ENCODE results near the gene CADPS2.
"Not testable (repeated sequence)": the region's sequence is repeated elsewhere in the genome, so short reads cannot be mapped to it uniquely, and the experiment has no call there.

The CADPS2 gene

GRCh38 chr7:122643250-122643649 is 243.0 kb downstream of the CADPS2 start:
- no peaks in the 10 kb centered on the region for H3K36me3 ChIP-seq (replicated peaks in 1 of 2; ENCODE audit: control insufficient read depth in 2 of 2, insufficient read depth in 2 of 2, low read length in 2 of 2)
- H3K23ac ChIP-seq (ENCODE audit: low read depth, low read length, poor library complexity): no peak overlapping the region
- no CpG with 5 or more reads among the region's 1 CpG for WGBS, 2 donors (ENCODE audit: extremely low coverage in 2 of 2, insufficient read length in 2 of 2, insufficient replicate concordance in 1 of 2)
- H3K18ac ChIP-seq (ENCODE audit: low read length): no peak overlapping the region
- H3K9me3 ChIP-seq (replicated peaks in 1 of 2; ENCODE audit: control insufficient read depth in 2 of 2, insufficient read depth in 1 of 2, low read depth in 1 of 2, low read length in 2 of 2): no peaks in the 10 kb centered on the region
- H4K91ac ChIP-seq (ENCODE audit: low read depth, low read length, poor library complexity): no peak overlapping the region
- no peak overlapping the region for H2BK5ac ChIP-seq (ENCODE audit: low read length)
- H2BK15ac ChIP-seq (ENCODE audit: low read length): no peak overlapping the region
- no peak overlapping the region for H4K8ac ChIP-seq (ENCODE audit: low read depth, low read length)
- H3K9ac ChIP-seq (ENCODE audit: low read depth, low read length, poor library complexity): no peak overlapping the region
- no peak overlapping the region for H2BK120ac ChIP-seq (ENCODE audit: low read depth, low read length)
- H3K79me1 ChIP-seq (ENCODE audit: low read depth, low read length): no peaks in the 10 kb centered on the region
- peaks cover 0 to 2% (median 0%) of the 10 kb centered on the region in 3 experiments for H3K27me3 ChIP-seq (ENCODE audit: control insufficient read depth in 3 of 3, insufficient read depth in 3 of 3, low read depth in 1 of 3, low read length in 3 of 3)
- DNase-seq (ENCODE audit: low spot score): no peak
- H3K14ac ChIP-seq (ENCODE audit: low read length): no peak overlapping the region
- H3K27ac ChIP-seq (replicated peaks; ENCODE audit: low read length): no peak overlapping the region
- H2AFZ ChIP-seq (ENCODE audit: low read length): no peak overlapping the region
- no peak overlapping the region for H3K4me2 ChIP-seq (ENCODE audit: insufficient read depth, low read length, poor library complexity, severe bottlenecking)
- H3K4ac ChIP-seq (ENCODE audit: low read length): no peak overlapping the region
- H3K4me3 ChIP-seq (ENCODE audit: low read length in 2 of 2): no peak overlapping the region
- no peak overlapping the region for H2AK5ac ChIP-seq (ENCODE audit: low read depth, low read length)
- H3K4me1 ChIP-seq (ENCODE audit: control insufficient read depth in 2 of 2, insufficient read depth in 1 of 2, low read depth in 1 of 2, low read length in 2 of 2): no peaks in the 10 kb centered on the region
- no peak overlapping the region for H2BK12ac ChIP-seq (ENCODE audit: low read length)

- no CpG with 5 or more reads among the region's 2 CpGs for WGBS, 2 donors (ENCODE audit: extremely low coverage in 2 of 2, insufficient read length in 2 of 2, insufficient replicate concordance in 1 of 2)
- H3K4me1 ChIP-seq (ENCODE audit: control insufficient read depth in 2 of 2, insufficient read depth in 1 of 2, low read depth in 1 of 2, low read length in 2 of 2): no peaks in the 10 kb centered on the region
These were observed 247.8 kb downstream of the CADPS2 start for GRCh38 chr7:122638459-122638858.

DNA sequence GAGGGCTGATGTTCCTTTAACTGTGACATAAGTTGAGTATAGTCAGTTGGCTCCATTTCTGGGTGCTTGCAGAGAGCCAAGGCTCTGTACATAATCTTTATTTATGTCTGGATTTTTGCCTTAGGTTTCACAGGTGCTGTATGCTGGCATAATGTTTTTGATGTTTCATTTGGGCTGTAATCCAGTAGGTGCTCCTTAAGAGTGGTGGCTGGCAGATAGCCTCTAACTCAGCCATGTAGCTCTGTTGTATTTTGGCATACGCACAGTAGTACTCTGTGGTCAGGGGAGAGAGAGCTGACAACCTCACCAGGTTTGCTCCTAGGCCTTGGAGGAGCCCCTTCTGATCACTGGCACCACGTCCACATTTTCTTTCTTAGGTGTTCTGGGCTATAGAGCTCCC is 248.5 kb downstream of the CADPS2 start:
- H4K91ac ChIP-seq (ENCODE audit: low read depth, low read length, poor library complexity): no peak overlapping the region
- H2AFZ ChIP-seq (ENCODE audit: low read length): no peak overlapping the region
- H3K27me3 ChIP-seq (ENCODE audit: control insufficient read depth in 3 of 3, insufficient read depth in 3 of 3, low read depth in 1 of 3, low read length in 3 of 3): peaks cover 0 to 2% (median 0%) of the 10 kb centered on the region in 3 experiments
- no peaks in the 10 kb centered on the region for H3K79me1 ChIP-seq (ENCODE audit: low read depth, low read length)
- no CpG with 5 or more reads among the region's 2 CpGs for WGBS, 2 donors (ENCODE audit: extremely low coverage in 2 of 2, insufficient read length in 2 of 2, insufficient replicate concordance in 1 of 2)
- H3K27ac ChIP-seq (replicated peaks; ENCODE audit: low read length): no peak overlapping the region
- H3K9me3 ChIP-seq (replicated peaks in 1 of 2; ENCODE audit: control insufficient read depth in 2 of 2, insufficient read depth in 1 of 2, low read depth in 1 of 2, low read length in 2 of 2): no peaks in the 10 kb centered on the region
- no peak overlapping the region for H3K4ac ChIP-seq (ENCODE audit: low read length)
- H3K4me3 ChIP-seq (ENCODE audit: low read length in 2 of 2): no peak overlapping the region
- DNase-seq (ENCODE audit: low spot score): no peak
- H2AK5ac ChIP-seq (ENCODE audit: low read depth, low read length): no peak overlapping the region
- no peak overlapping the region for H3K18ac ChIP-seq (ENCODE audit: low read length)
- no peak overlapping the region for H3K4me2 ChIP-seq (ENCODE audit: insufficient read depth, low read length, poor library complexity, severe bottlenecking)
- H3K14ac ChIP-seq (ENCODE audit: low read length): no peak overlapping the region
- H3K4me1 ChIP-seq (ENCODE audit: control insufficient read depth in 2 of 2, insufficient read depth in 1 of 2, low read depth in 1 of 2, low read length in 2 of 2): no peaks in the 10 kb centered on the region
- H4K8ac ChIP-seq (ENCODE audit: low read depth, low read length): no peak overlapping the region
- no peak overlapping the region for H3K9ac ChIP-seq (ENCODE audit: low read depth, low read length, poor library complexity)
- H2BK120ac ChIP-seq (ENCODE audit: low read depth, low read length): no peak overlapping the region
- H2BK15ac ChIP-seq (ENCODE audit: low read length): no peak overlapping the region
- no peak overlapping the region for H3K23ac ChIP-seq (ENCODE audit: low read depth, low read length, poor library complexity)
- H2BK5ac ChIP-seq (ENCODE audit: low read length): no peak overlapping the region
- H3K36me3 ChIP-seq (replicated peaks in 1 of 2; ENCODE audit: control insufficient read depth in 2 of 2, insufficient read depth in 2 of 2, low read length in 2 of 2): no peaks in the 10 kb centered on the region
- H2BK12ac ChIP-seq (ENCODE audit: low read length): no peak overlapping the region

More at GRCh38 chr7:122638459-122638858, 247.8 kb downstream of the CADPS2 start:
- Histone ChIP-seq H3K18ac (ENCODE audit: low read length) (no peak overlapping the region), H3K79me1 (ENCODE audit: low read depth, low read length) (no peaks in the 10 kb centered on the region), H3K27me3 (ENCODE audit: control insufficient read depth in 3 of 3, insufficient read depth in 3 of 3, low read depth in 1 of 3, low read length in 3 of 3) (peaks cover 0 to 2% (median 0%) of the 10 kb centered on the region in 3 experiments), H3K4me3 (ENCODE audit: low read length in 2 of 2) (no peak overlapping the region), H2BK15ac (ENCODE audit: low read length) (no peak overlapping the region), H4K91ac (ENCODE audit: low read depth, low read length, poor library complexity) (no peak overlapping the region), H3K4ac (ENCODE audit: low read length) (no peak overlapping the region), H2BK12ac (ENCODE audit: low read length) (no peak overlapping the region), H3K9me3 (replicated peaks in 1 of 2; ENCODE audit: control insufficient read depth in 2 of 2, insufficient read depth in 1 of 2, low read depth in 1 of 2, low read length in 2 of 2) (no peaks in the 10 kb centered on the region), H3K23ac (ENCODE audit: low read depth, low read length, poor library complexity) (no peak overlapping the region), H2AK5ac (ENCODE audit: low read depth, low read length) (no peak overlapping the region), H3K9ac (ENCODE audit: low read depth, low read length, poor library complexity) (no peak overlapping the region), H3K4me2 (ENCODE audit: insufficient read depth, low read length, poor library complexity, severe bottlenecking) (no peak overlapping the region), H3K36me3 (replicated peaks in 1 of 2; ENCODE audit: control insufficient read depth in 2 of 2, insufficient read depth in 2 of 2, low read length in 2 of 2) (no peaks in the 10 kb centered on the region), H3K14ac (ENCODE audit: low read length) (no peak overlapping the region), H4K8ac (ENCODE audit: low read depth, low read length) (no peak overlapping the region), H3K27ac (replicated peaks; ENCODE audit: low read length) (no peak overlapping the region), H2BK5ac (ENCODE audit: low read length) (no peak overlapping the region), H2BK120ac (ENCODE audit: low read depth, low read length) (no peak overlapping the region), H2AFZ (ENCODE audit: low read length) (no peak overlapping the region)
- DNase-seq (ENCODE audit: low spot score): no peak

DNA sequence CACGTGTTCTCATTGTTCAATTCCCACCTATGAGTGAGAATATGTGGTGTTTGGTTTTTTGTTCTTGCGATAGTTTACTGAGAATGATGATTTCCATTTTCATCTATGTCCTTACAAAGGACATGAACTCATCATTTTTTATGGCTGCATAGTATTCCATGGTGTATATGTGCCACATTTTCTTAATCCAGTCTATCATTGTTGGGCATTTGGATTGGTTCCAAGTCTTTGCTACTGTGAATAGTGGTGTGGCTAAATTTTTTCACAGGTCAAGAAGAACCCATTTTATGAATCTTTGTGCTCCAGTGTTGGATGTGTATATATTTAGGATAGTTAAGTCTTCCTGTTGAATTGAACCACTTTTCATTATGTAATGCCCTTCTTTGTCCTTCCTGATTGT is 250.8 kb downstream of the CADPS2 start:
- H3K14ac ChIP-seq (ENCODE audit: low read length); H2AFZ ChIP-seq (ENCODE audit: low read length); H3K4me1 ChIP-seq (ENCODE audit: control insufficient read depth in 2 of 2, insufficient read depth in 1 of 2, low read depth in 1 of 2, low read length in 2 of 2); H4K91ac ChIP-seq (ENCODE audit: low read depth, low read length, poor library complexity); H3K4me3 ChIP-seq (ENCODE audit: low read length in 2 of 2); DNase-seq (ENCODE audit: low spot score); H2BK12ac ChIP-seq (ENCODE audit: low read length); H2BK5ac ChIP-seq (ENCODE audit: low read length); H2AK5ac ChIP-seq (ENCODE audit: low read depth, low read length); H3K27me3 ChIP-seq (ENCODE audit: control insufficient read depth in 3 of 3, insufficient read depth in 3 of 3, low read depth in 1 of 3, low read length in 3 of 3); H3K27ac ChIP-seq (replicated peaks; ENCODE audit: low read length); H3K36me3 ChIP-seq (replicated peaks in 1 of 2; ENCODE audit: control insufficient read depth in 2 of 2, insufficient read depth in 2 of 2, low read length in 2 of 2); H2BK120ac ChIP-seq (ENCODE audit: low read depth, low read length); H3K9me3 ChIP-seq (replicated peaks in 1 of 2; ENCODE audit: control insufficient read depth in 2 of 2, insufficient read depth in 1 of 2, low read depth in 1 of 2, low read length in 2 of 2); H2BK15ac ChIP-seq (ENCODE audit: low read length); H3K79me1 ChIP-seq (ENCODE audit: low read depth, low read length); H3K9ac ChIP-seq (ENCODE audit: low read depth, low read length, poor library complexity); H3K4me2 ChIP-seq (ENCODE audit: insufficient read depth, low read length, poor library complexity, severe bottlenecking); H3K23ac ChIP-seq (ENCODE audit: low read depth, low read length, poor library complexity); H3K18ac ChIP-seq (ENCODE audit: low read length); H4K8ac ChIP-seq (ENCODE audit: low read depth, low read length); H3K4ac ChIP-seq (ENCODE audit: low read length): not testable (repeated sequence)
- no CpG with 5 or more reads among the region's 2 CpGs for WGBS, 2 donors (ENCODE audit: extremely low coverage in 2 of 2, insufficient read length in 2 of 2, insufficient replicate concordance in 1 of 2)
